Measurements from ENCODE around the gene HS2ST1. TPM values are rescaled to one million over a fixed set of nuclear protein-coding genes. Genes with fewer than 3 reads are reported as not detected.

HS2ST1 gene
- total RNA-seq, 1 donor from 2014 or later = 56.4 TPM

DNA sequence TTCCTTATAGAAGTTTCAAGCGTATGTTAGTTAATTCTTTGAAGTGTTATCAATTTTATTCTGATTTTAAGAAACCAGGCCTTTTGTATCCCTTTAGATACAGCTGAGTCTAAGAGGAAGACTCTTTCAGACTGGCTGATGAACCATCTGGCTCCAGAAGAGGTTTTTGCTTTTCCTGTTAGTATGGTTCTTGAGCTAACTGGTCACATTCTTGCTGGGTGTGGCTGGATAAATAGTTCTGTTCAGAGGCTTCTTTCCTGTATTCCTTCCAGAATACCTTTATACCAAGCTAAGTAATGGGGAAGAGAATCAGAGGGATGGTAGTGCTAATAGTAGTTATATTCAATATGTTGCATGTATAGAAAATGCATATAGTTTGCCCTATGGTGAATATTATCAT, 12.4 kb downstream of the HS2ST1 start:
- DNase-seq (ENCODE audit: low read depth, low spot score) = no peak
- no peaks in the 10 kb centered on the region for H3K27me3 Mint-ChIP-seq (ENCODE audit: low read depth)
- no peak overlapping the region for H3K27ac Mint-ChIP-seq (ENCODE audit: unreplicated experiment)
- H3K4me3 Mint-ChIP-seq = no peak overlapping the region
- peaks cover 4% of the 10 kb centered on the region for H3K4me1 Mint-ChIP-seq
- H3K36me3 Mint-ChIP-seq (ENCODE audit: low read depth) = peaks cover 34% of the 10 kb centered on the region
- H3K9me3 Mint-ChIP-seq = peaks cover 19% of the 10 kb centered on the region
- TF ChIP-seq, protein P1, sequence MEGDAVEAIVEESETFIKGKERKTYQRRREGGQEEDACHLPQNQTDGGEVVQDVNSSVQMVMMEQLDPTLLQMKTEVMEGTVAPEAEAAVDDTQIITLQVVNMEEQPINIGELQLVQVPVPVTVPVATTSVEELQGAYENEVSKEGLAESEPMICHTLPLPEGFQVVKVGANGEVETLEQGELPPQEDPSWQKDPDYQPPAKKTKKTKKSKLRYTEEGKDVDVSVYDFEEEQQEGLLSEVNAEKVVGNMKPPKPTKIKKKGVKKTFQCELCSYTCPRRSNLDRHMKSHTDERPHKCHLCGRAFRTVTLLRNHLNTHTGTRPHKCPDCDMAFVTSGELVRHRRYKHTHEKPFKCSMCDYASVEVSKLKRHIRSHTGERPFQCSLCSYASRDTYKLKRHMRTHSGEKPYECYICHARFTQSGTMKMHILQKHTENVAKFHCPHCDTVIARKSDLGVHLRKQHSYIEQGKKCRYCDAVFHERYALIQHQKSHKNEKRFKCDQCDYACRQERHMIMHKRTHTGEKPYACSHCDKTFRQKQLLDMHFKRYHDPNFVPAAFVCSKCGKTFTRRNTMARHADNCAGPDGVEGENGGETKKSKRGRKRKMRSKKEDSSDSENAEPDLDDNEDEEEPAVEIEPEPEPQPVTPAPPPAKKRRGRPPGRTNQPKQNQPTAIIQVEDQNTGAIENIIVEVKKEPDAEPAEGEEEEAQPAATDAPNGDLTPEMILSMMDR (conservative IDR thresholded peaks at IDR 0.05) = no peak

DNA sequence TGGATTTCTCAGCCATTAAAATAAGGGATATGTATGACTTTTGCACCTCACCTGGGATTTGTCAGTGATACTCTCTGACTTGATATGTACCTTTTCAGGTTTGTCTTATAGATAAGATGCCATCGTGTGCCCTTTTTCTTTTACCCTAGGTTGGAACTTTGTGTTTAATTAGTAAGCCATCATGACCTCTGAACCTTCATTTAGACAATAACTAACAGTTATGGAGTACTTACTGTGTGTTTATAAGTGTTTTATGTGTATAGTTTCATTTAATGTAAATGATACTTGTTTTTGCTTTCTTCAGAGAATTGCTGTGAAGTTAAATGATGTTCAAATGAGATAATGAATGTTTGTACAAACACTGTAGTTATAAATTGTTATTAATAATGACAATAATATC, 14.4 kb downstream of the HS2ST1 start:
- Mint-ChIP-seq H3K4me1 (peaks cover 12% of the 10 kb centered on the region), H3K27ac (ENCODE audit: unreplicated experiment) (no peak overlapping the region), H3K27me3 (ENCODE audit: low read depth) (no peaks in the 10 kb centered on the region), H3K36me3 (ENCODE audit: low read depth) (peaks cover 20% of the 10 kb centered on the region), H3K9me3 (peaks cover 11% of the 10 kb centered on the region), H3K4me3 (no peak overlapping the region)
- TF ChIP-seq, protein P1 (conservative IDR thresholded peaks at IDR 0.05) = no peak
- no peak for DNase-seq (ENCODE audit: low read depth, low spot score)

DNA sequence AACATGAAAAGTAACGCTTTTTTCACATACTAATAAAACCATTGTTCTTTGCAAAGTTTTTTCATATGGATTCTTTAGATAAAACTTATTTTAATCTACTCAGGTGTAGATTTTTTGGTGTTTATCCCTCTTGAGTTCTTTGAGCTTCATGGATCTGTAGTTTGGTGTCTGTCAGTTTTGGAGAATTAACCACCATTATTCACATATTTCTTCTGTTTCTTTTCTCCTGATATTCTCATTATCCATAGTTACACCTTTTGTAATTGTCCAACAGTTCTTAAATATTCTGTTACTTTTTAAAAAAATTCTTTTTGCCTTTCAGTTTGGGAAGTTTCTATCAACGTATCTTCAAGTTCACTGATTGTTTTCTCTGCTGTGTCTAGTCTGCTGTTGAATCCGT, 18.6 kb downstream of the HS2ST1 start:
- Mint-ChIP-seq H3K4me3 (no peak overlapping the region), H3K27me3 (ENCODE audit: low read depth) (no peaks in the 10 kb centered on the region), H3K9me3 (no peaks in the 10 kb centered on the region), H3K4me1 (peaks cover 23% of the 10 kb centered on the region), H3K27ac (ENCODE audit: unreplicated experiment) (no peak overlapping the region), H3K36me3 (ENCODE audit: low read depth) (no peaks in the 10 kb centered on the region)
- DNase-seq (ENCODE audit: low read depth, low spot score) = no peak
- TF ChIP-seq, protein P1 (conservative IDR thresholded peaks at IDR 0.05) = no peak

DNA sequence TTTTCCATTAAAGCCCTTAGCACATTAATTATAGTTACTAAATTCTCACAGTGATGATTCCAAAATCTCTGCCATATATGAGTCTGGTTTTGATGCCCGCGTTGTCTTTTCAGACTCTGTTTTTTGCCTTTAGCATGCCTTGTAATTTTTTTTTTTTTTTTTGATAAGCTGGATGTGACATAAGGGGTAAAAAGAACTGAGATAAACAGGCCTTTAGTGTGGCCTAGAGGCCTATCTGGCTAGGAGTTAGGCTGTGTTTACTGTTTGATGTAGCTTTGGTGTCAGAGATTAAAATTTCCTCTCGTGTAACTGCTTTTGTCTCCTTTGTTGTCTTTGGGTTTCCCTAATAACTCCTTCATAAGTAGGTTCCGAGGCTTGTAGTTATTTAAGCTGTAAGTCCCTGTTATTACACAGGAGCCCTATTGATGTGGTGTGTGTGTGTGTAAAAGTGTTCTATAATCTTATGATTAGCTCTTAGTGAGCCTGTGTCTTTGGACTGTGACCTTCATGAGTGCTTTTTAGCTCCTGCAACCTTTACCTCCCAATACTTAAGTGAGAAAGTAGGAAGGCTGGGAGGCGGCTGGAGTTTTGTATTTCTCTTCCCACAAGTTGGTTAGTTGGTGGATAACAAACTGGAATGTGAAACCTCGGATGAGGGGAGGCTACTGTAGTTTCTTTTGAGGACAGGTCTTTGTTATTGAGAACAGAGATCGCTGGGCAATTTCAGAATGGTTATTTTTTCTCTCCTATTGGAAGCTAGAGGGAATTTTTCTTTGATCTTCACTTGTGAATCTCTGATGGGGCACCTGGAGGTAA, 19.3 kb downstream of the HS2ST1 start:
- Mint-ChIP-seq H3K27me3 (ENCODE audit: low read depth) (no peaks in the 10 kb centered on the region), H3K4me3 (no peak overlapping the region), H3K9me3 (no peaks in the 10 kb centered on the region), H3K27ac (ENCODE audit: unreplicated experiment) (peak overlapping the region; percentile 89), H3K4me1 (peaks cover 28% of the 10 kb centered on the region), H3K36me3 (ENCODE audit: low read depth) (no peaks in the 10 kb centered on the region)
- DNase-seq (ENCODE audit: low read depth, low spot score) = no peak
- TF ChIP-seq, protein P1 (conservative IDR thresholded peaks at IDR 0.05) = no peak

DNA sequence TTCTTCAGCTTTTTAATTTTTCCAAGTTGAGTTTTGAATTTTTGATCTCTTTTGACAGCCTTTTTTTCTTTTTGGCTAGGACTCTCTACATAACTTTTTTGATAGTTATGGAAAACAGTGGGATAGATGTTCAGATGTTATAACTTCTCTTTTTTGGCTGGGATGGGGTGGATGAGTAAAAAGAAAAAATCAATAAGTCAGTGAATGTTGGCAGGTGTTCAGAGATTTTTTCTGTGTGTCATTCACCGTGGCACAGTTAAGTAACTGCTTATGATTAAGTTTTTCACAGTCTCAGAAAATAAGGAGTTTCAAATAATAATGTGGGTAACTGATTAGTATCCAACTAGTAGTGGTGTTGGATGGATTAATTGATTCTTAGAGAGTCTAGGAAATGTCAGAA, 24.0 kb downstream of the HS2ST1 start:
- H3K27ac Mint-ChIP-seq (ENCODE audit: unreplicated experiment) = no peak overlapping the region
- no peak overlapping the region for H3K4me3 Mint-ChIP-seq
- TF ChIP-seq, protein P1 (conservative IDR thresholded peaks at IDR 0.05) = no peak
- no peak for DNase-seq (ENCODE audit: low read depth, low spot score)
- no peaks in the 10 kb centered on the region for H3K36me3 Mint-ChIP-seq (ENCODE audit: low read depth)
- peaks cover 20% of the 10 kb centered on the region for H3K4me1 Mint-ChIP-seq
- H3K27me3 Mint-ChIP-seq (ENCODE audit: low read depth) = no peaks in the 10 kb centered on the region
- no peaks in the 10 kb centered on the region for H3K9me3 Mint-ChIP-seq

All from neural crest cell (in vitro differentiated cells).